GM23338 (cell line): ENCODE results near the gene ZNF273. TPM values are rescaled to one million over a fixed set of nuclear protein-coding genes. Genes with fewer than 3 reads are reported as not detected.

Experiments
- ATAC-seq: fragments of 200-7000 bp; cut with Tn5 transposase; 3 replicates; pipeline ENCODE4 v1.9.1; 2020
- DNase-seq: peaks from one replicate; pipeline ENCODE4 v3.0.0-alpha.2; 2015; ENCODE audit warnings: low spot score
- H2AFZ ChIP-seq: fragments of 200-600 bp; sonication (generic); 2 replicates; pipeline ENCODE4 v1.8.0; 2016; ENCODE audit warnings: antibody characterized with exemption, mild to moderate bottlenecking, moderate library complexity
- H3F3A ChIP-seq: fragments of 200-600 bp; sonication (generic); replicated peaks from 2 replicates; pipeline ENCODE4 v1.8.0; 2017; ENCODE audit warnings: antibody characterized with exemption, mixed run types, low read depth
- H3K27ac ChIP-seq: fragments of 200-600 bp; sonication (generic); 2 replicates; pipeline ENCODE4 v1.6.1; 2016; ENCODE audit warnings: low read depth
- H3K27me3 ChIP-seq: fragments of 200-600 bp; sonication (generic); 2 replicates; pipeline ENCODE4 v1.8.0; 2016; ENCODE audit warnings: mild to moderate bottlenecking, mixed run types, moderate library complexity; ENCODE audit not compliant: insufficient read depth
- H3K36me3 ChIP-seq: fragments of 200-600 bp; sonication (generic); 2 replicates; pipeline ENCODE4 v1.8.0; 2016; ENCODE audit warnings: mild to moderate bottlenecking; ENCODE audit not compliant: insufficient read depth
- H3K4me1 ChIP-seq: fragments of 200-600 bp; sonication (generic); 2 replicates; pipeline ENCODE4 v1.8.0; 2016; ENCODE audit warnings: mild to moderate bottlenecking, moderate library complexity; ENCODE audit not compliant: insufficient read depth
- H3K4me2 ChIP-seq: fragments of 200-600 bp; sonication (generic); 2 replicates; pipeline ENCODE4 v1.7.1; 2017; ENCODE audit warnings: mixed run types
- H3K4me3 ChIP-seq: fragments of 200-600 bp; sonication (generic); 2 replicates; pipeline ENCODE4 v1.6.1; 2016; ENCODE audit warnings: mixed run types
- H3K79me2 ChIP-seq: fragments of 200-600 bp; sonication (generic); replicated peaks from 2 replicates; pipeline ENCODE4 v1.8.0; 2017; ENCODE audit warnings: mild to moderate bottlenecking; ENCODE audit not compliant: insufficient read depth
- H3K9me2 ChIP-seq: fragments of 200-600 bp; sonication (generic); 2 replicates; pipeline ENCODE4 v1.8.0; 2017; ENCODE audit not compliant: insufficient read depth
- H4K20me1 ChIP-seq: fragments of 200-600 bp; sonication (generic); replicated peaks from 2 replicates; pipeline ENCODE4 v1.8.0; 2017; ENCODE audit warnings: mild to moderate bottlenecking; ENCODE audit not compliant: insufficient read depth
- H3K27ac Mint-ChIP-seq: 2 replicates; pipeline ENCODE4 v1.8.0; 2020; ENCODE audit warnings: inconsistent platforms, mild to moderate bottlenecking, moderate library complexity, mixed read lengths
- H3K27me3 Mint-ChIP-seq: 3 replicates; pipeline ENCODE4 v1.8.0; 2022; ENCODE audit warnings: low read depth, mild to moderate bottlenecking, moderate library complexity, mixed read lengths, inconsistent platforms; ENCODE audit not compliant: insufficient read depth, poor library complexity
- H3K36me3 Mint-ChIP-seq: 3 replicates; pipeline ENCODE4 v1.8.0; 2021; ENCODE audit warnings: low read depth, mild to moderate bottlenecking, inconsistent platforms, moderate library complexity, mixed read lengths
- H3K4me1 Mint-ChIP-seq: 3 replicates; pipeline ENCODE4 v1.8.0; 2020; ENCODE audit warnings: mild to moderate bottlenecking, inconsistent platforms, mixed read lengths
- H3K4me3 Mint-ChIP-seq: 3 replicates; pipeline ENCODE4 v1.8.0; 2021; ENCODE audit warnings: moderate library complexity, mild to moderate bottlenecking, inconsistent platforms, mixed read lengths
- H3K9me3 Mint-ChIP-seq: 3 replicates; pipeline ENCODE4 v1.8.0; 2020; ENCODE audit warnings: moderate library complexity, mild to moderate bottlenecking, inconsistent platforms, mixed read lengths
- CREB1 ChIP-seq: fragments of 250-450 bp; sonication (Bioruptor Pico); IDR thresholded peaks from 2 replicates; pipeline ENCODE4 v1.5.0; 2020; ENCODE audit warnings: low read depth, mild to moderate bottlenecking, moderate library complexity
- CTCF ChIP-seq, 2 experiments: fragments of 200-600 bp in 1 of 2; sonication (generic) in 1 of 2; conservative IDR thresholded peaks; 2 replicates each; pipeline versions ENCODE4 v1.5.1 to v1.6.1; 2016 to 2017; ENCODE audit warnings: antibody characterized with exemption in 2 of 2, low read depth in 2 of 2, mild to moderate bottlenecking in 2 of 2, moderate library complexity in 1 of 2
- ETS1 ChIP-seq: IDR thresholded peaks from 2 replicates; pipeline ENCODE4 v1.6.1; 2016; ENCODE audit warnings: antibody characterized with exemption
- EZH2 ChIP-seq: fragments of 200-600 bp; sonication (generic); IDR thresholded peaks from one replicate; pipeline ENCODE4 v1.8.0; 2017; ENCODE audit warnings: antibody characterized with exemption, mild to moderate bottlenecking, low read depth; ENCODE audit not compliant: unreplicated experiment
- REST ChIP-seq: IDR thresholded peaks from one replicate; pipeline ENCODE4 v1.6.1; 2018; ENCODE audit warnings: antibody characterized with exemption; ENCODE audit not compliant: unreplicated experiment
- ZNF114 ChIP-seq: fragments of 250-450 bp; sonication (Bioruptor Pico); IDR thresholded peaks from 2 replicates; pipeline ENCODE4 v1.5.0; 2020; ENCODE audit warnings: mild to moderate bottlenecking, moderate library complexity
- polyA plus RNA-seq: library from polyadenylated mRNA; unstranded; fragments of >200 nt; fragmentation: Nextera tagmentation; extraction: Ambion mirVana; gene quantifications from 2 replicates; pipeline ENCODE4 v1.2.1, GENCODE V29; 2016
- total RNA-seq: library from RNA; depleted of rRNA; stranded (reverse); fragments of >200 nt; shearing (Covaris generic); gene quantifications from 2 replicates; pipeline ENCODE4 v1.2.3, GENCODE V29; 2014

The ZNF273 gene
- total and polyA plus RNA-seq, 2 experiments from 2014 or later = 16.4 to 34.3 TPM

GRCh38 chr7:64869912-64870562 is 33.0 kb upstream of the ZNF273 start:
- H3K4me3 ChIP-seq = no peak overlapping the region
- Mint-ChIP-seq H3K27ac (no peak overlapping the region), H3K4me1 (no peaks in the 10 kb centered on the region), H3K9me3 (peaks cover 42% of the 10 kb centered on the region), H3K4me3 (no peak overlapping the region), H3K36me3 (0 out of 3 replicates have a peak, but pooled peaks cover 3% of the 10 kb centered on the region), H3K27me3 (peaks cover 12% of the 10 kb centered on the region)
- no peaks in the 10 kb centered on the region for H3K4me1 ChIP-seq
- H3K9me2 ChIP-seq = no peaks in the 10 kb centered on the region; the same call in 1 of the 2 replicates
- H3K36me3 ChIP-seq = no peaks in the 10 kb centered on the region
- no peaks in the 10 kb centered on the region for H3K27me3 ChIP-seq
- no peak overlapping the region for H3K27ac ChIP-seq
- no peak overlapping the region for H3K4me2 ChIP-seq
- H4K20me1 ChIP-seq = no peaks in the 10 kb centered on the region
- DNase-seq = no peak
- TF ChIP-seq CTCF (conservative IDR thresholded peaks at IDR 0.05; ENCODE audit: low read depth in 2 of 2) (no peak), REST (no peak), ZNF114 (no peak), EZH2 (no peak), ETS1 (no peak)
- no peak overlapping the region for H2AFZ ChIP-seq
- H3F3A ChIP-seq = no peaks in the 10 kb centered on the region
- no peaks in the 10 kb centered on the region for H3K79me2 ChIP-seq
- ATAC-seq = no peak

DNA sequence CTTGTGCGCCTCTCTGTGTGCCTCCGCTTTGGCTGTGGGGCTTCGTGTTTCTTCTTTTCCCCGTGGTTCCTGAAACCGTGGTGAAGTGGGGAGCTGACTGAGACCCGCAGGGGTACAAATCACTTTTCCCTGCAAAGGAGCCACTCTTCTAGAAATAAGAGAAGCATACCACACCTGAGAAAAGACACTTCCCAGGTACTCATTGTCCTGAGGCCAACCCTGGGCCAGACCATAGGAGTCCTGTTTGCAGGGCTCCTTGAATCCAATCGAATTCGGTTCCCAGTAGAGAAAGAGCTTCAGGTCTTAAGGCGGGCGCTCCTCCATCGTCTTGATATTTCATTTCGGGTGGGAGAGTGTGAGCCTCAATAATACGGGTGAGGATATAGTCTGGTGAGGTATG is 32.4 kb upstream of the ZNF273 start:
- peaks cover 46% of the 10 kb centered on the region for H3K9me3 Mint-ChIP-seq
- Histone ChIP-seq H3K27me3 (no peaks in the 10 kb centered on the region), H3K4me3 (no peak overlapping the region), H3K4me1 (no peaks in the 10 kb centered on the region), H3K79me2 (no peaks in the 10 kb centered on the region), H3K4me2 (no peak overlapping the region), H4K20me1 (no peaks in the 10 kb centered on the region), H3K27ac (no peak overlapping the region), H2AFZ (no peak overlapping the region), H3F3A (no peaks in the 10 kb centered on the region), H3K9me2 (no peaks in the 10 kb centered on the region; the same call in 1 of the 2 replicates), H3K36me3 (no peaks in the 10 kb centered on the region)
- DNase-seq (no peak), ATAC-seq (no peak)
- no peak overlapping the region for H3K27ac Mint-ChIP-seq
- H3K4me1 Mint-ChIP-seq = no peaks in the 10 kb centered on the region
- H3K36me3 Mint-ChIP-seq = 0 out of 3 replicates have a peak, but pooled peaks cover 6% of the 10 kb centered on the region
- H3K27me3 Mint-ChIP-seq = peaks cover 17% of the 10 kb centered on the region
- no peak overlapping the region for H3K4me3 Mint-ChIP-seq
- TF ChIP-seq ZNF114 = no peak
- TF ChIP-seq REST = no peak
- TF ChIP-seq CREB1 (CRISPR knock-in tag) = no peak
